ENCODE data around the gene HAGHL.

HAGHL gene

GRCh38 chr16:740764-741505 is 14.0 kb downstream of the HAGHL start, which contains the start of gene CIAO3 (continued):
- TF ChIP-seq, protein P1, sequence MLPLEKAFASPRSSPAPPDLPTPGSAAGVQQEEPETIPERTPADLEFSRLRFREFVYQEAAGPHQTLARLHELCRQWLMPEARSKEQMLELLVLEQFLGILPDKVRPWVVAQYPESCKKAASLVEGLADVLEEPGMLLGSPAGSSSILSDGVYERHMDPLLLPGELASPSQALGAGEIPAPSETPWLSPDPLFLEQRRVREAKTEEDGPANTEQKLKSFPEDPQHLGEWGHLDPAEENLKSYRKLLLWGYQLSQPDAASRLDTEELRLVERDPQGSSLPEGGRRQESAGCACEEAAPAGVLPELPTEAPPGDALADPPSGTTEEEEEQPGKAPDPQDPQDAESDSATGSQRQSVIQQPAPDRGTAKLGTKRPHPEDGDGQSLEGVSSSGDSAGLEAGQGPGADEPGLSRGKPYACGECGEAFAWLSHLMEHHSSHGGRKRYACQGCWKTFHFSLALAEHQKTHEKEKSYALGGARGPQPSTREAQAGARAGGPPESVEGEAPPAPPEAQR (tag by site-specific recombination; IDR thresholded peaks at IDR 0.05), result peak; percentile 78; the same call in 1 of the 2 replicates
- TF ChIP-seq, protein P2, sequence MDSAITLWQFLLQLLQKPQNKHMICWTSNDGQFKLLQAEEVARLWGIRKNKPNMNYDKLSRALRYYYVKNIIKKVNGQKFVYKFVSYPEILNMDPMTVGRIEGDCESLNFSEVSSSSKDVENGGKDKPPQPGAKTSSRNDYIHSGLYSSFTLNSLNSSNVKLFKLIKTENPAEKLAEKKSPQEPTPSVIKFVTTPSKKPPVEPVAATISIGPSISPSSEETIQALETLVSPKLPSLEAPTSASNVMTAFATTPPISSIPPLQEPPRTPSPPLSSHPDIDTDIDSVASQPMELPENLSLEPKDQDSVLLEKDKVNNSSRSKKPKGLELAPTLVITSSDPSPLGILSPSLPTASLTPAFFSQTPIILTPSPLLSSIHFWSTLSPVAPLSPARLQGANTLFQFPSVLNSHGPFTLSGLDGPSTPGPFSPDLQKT (IDR thresholded peaks at IDR 0.05; ENCODE audit: borderline replicate concordance, low read depth, low read length), result no peak
- TF ChIP-seq ZNF157 (tag by site-specific recombination; IDR thresholded peaks at IDR 0.05) (no peak), ZNF837 (tag by site-specific recombination; IDR thresholded peaks at IDR 0.05) (no peak), ZFP41 (tag by site-specific recombination; IDR thresholded peaks at IDR 0.05; ENCODE audit: borderline replicate concordance) (no peak), ZNF548 (tag by site-specific recombination; IDR thresholded peaks at IDR 0.05) (no peak), FEZF1 (tag by site-specific recombination; IDR thresholded peaks at IDR 0.05) (no peak), ZBTB26 (tag by site-specific recombination; optimal IDR thresholded peaks at IDR 0.05) (peak; percentile 94), ZNF391 (tag by site-specific recombination; IDR thresholded peaks at IDR 0.05; ENCODE audit: borderline replicate concordance, low read depth) (peak; percentile 80; the same call in 1 of the 2 replicates), ZNF558 (tag by site-specific recombination; IDR thresholded peaks at IDR 0.05) (no peak), OVOL3 (tag by site-specific recombination; IDR thresholded peaks at IDR 0.05) (no peak), ZNF350 (tag by site-specific recombination; IDR thresholded peaks at IDR 0.05) (no peak), ZSCAN16 (tag by site-specific recombination; IDR thresholded peaks at IDR 0.05) (no peak), ZNF621 (tag by site-specific recombination; IDR thresholded peaks at IDR 0.05) (no peak), ZNF677 (tag by site-specific recombination; IDR thresholded peaks at IDR 0.05) (no peak), ZNF776 (tag by site-specific recombination; IDR thresholded peaks at IDR 0.05; ENCODE audit: borderline replicate concordance) (no peak), GFI1B (tag by site-specific recombination; IDR thresholded peaks at IDR 0.05) (no peak), HOXC10 (CRISPR knock-in tag; IDR thresholded peaks at IDR 0.05) (no peak), ZNF624 (tag by site-specific recombination; IDR thresholded peaks at IDR 0.05) (no peak), ZNF623 (tag by site-specific recombination; IDR thresholded peaks at IDR 0.05) (no peak), GLI2 (tag by site-specific recombination; IDR thresholded peaks at IDR 0.05; ENCODE audit: borderline replicate concordance, low read depth) (no peak), SALL2 (tag by site-specific recombination; IDR thresholded peaks at IDR 0.05; ENCODE audit: borderline replicate concordance) (peak; percentile 58; the same call in 1 of the 2 replicates), ZNF221 (tag by site-specific recombination; IDR thresholded peaks at IDR 0.05; ENCODE audit: borderline replicate concordance) (peak; percentile 18; the same call in 1 of the 2 replicates), KLF10 (tag by site-specific recombination; IDR thresholded peaks at IDR 0.05) (peak; percentile 82; the same call in 1 of the 2 replicates), ZNF121 (tag by site-specific recombination; IDR thresholded peaks at IDR 0.05) (no peak), ZNF473 (tag by site-specific recombination; IDR thresholded peaks at IDR 0.05) (no peak), ZNF518A (tag by site-specific recombination; conservative IDR thresholded peaks at IDR 0.05; ENCODE audit: low read depth) (peak; percentile 38; the same call in 1 of the 2 replicates)
- TF ChIP-seq, protein P3, sequence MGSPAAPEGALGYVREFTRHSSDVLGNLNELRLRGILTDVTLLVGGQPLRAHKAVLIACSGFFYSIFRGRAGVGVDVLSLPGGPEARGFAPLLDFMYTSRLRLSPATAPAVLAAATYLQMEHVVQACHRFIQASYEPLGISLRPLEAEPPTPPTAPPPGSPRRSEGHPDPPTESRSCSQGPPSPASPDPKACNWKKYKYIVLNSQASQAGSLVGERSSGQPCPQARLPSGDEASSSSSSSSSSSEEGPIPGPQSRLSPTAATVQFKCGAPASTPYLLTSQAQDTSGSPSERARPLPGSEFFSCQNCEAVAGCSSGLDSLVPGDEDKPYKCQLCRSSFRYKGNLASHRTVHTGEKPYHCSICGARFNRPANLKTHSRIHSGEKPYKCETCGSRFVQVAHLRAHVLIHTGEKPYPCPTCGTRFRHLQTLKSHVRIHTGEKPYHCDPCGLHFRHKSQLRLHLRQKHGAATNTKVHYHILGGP (tag by site-specific recombination; IDR thresholded peaks at IDR 0.05), result no peak
- TF ChIP-seq, protein P4, sequence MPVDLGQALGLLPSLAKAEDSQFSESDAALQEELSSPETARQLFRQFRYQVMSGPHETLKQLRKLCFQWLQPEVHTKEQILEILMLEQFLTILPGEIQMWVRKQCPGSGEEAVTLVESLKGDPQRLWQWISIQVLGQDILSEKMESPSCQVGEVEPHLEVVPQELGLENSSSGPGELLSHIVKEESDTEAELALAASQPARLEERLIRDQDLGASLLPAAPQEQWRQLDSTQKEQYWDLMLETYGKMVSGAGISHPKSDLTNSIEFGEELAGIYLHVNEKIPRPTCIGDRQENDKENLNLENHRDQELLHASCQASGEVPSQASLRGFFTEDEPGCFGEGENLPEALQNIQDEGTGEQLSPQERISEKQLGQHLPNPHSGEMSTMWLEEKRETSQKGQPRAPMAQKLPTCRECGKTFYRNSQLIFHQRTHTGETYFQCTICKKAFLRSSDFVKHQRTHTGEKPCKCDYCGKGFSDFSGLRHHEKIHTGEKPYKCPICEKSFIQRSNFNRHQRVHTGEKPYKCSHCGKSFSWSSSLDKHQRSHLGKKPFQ (tag by site-specific recombination; IDR thresholded peaks at IDR 0.05), result no peak

All from HEK293 (cell line).